ENCODE results near the gene ZNF668. TPM values are rescaled to one million over a fixed set of nuclear protein-coding genes. Genes with fewer than 3 reads are reported as not detected.

Gene ZNF668
- polyA plus RNA-seq, 1 of the 3 experiments (the other 2 are of a cell fraction): 13.6 TPM

GRCh38 chr16:31029272-31029671, 44.8 kb downstream of the ZNF668 start (continued):
- TF ChIP-seq FOXJ3 (CRISPR knock-in tag; IDR thresholded peaks at IDR 0.05) (no peak), JUND (IDR thresholded peaks at IDR 0.05) (no peak)

GRCh38 chr16:31025339-31025738, 48.7 kb downstream of the ZNF668 start:
- no peak overlapping the region for H3K9ac ChIP-seq
- H3K9me2 ChIP-seq: no peaks in the 10 kb centered on the region
- ChIA-PET POLR2A (no interaction called here), CTCF (no interaction called here)
- no peaks in the 10 kb centered on the region for H4K20me1 ChIP-seq (ENCODE audit: insufficient read depth)
- H3K27me3 ChIP-seq (ENCODE audit: insufficient read depth): no peaks in the 10 kb centered on the region
- no peaks in the 10 kb centered on the region for H3K4me1 ChIP-seq (ENCODE audit: control insufficient read depth in 1 of 2, insufficient read depth in 2 of 2, low read depth in 1 of 2, low read length in 1 of 2)
- no peak for TF ChIP-seq RCOR1 (IDR thresholded peaks at IDR 0.05; ENCODE audit: low read length)
- no peak for TF ChIP-seq FOXM1 (IDR thresholded peaks at IDR 0.05; ENCODE audit: low read depth)
- no peak for TF ChIP-seq FOXJ3 (CRISPR knock-in tag; IDR thresholded peaks at IDR 0.05)
- no peak for TF ChIP-seq USF1 (IDR thresholded peaks at IDR 0.05; ENCODE audit: borderline replicate concordance, low read depth)
- TF ChIP-seq GABPA (IDR thresholded peaks at IDR 0.05; ENCODE audit: low read depth): no peak
- TF ChIP-seq EZH2phosphoT487 (IDR thresholded peaks at IDR 0.05; ENCODE audit: borderline replicate concordance, low read depth): no peak
- no peak for TF ChIP-seq FOSL2 (IDR thresholded peaks at IDR 0.05; ENCODE audit: borderline replicate concordance, low read depth)
- no peak for TF ChIP-seq SMC3 (IDR thresholded peaks at IDR 0.05; ENCODE audit: low read depth, low read length)
- no peak for TF ChIP-seq PBX3 (IDR thresholded peaks at IDR 0.05)
- no peak for TF ChIP-seq USF2 (IDR thresholded peaks at IDR 0.05; ENCODE audit: borderline replicate concordance, low read depth, low read length)
- TF ChIP-seq REST (IDR thresholded peaks at IDR 0.05; ENCODE audit: low read depth, low read length): no peak
- no peak for TF ChIP-seq TAF1 (IDR thresholded peaks at IDR 0.05; ENCODE audit: borderline replicate concordance, low read depth, low read length)
- TF ChIP-seq MEF2A (IDR thresholded peaks at IDR 0.05; ENCODE audit: borderline replicate concordance, low read depth): no peak
- no peak for TF ChIP-seq NFIC (IDR thresholded peaks at IDR 0.05; ENCODE audit: borderline replicate concordance)
- TF ChIP-seq JUND (IDR thresholded peaks at IDR 0.05): no peak
- TF ChIP-seq CHD2 (IDR thresholded peaks at IDR 0.05; ENCODE audit: low read length, partially characterized antibody): no peak
- TF ChIP-seq ZBTB33 (IDR thresholded peaks at IDR 0.05; ENCODE audit: borderline replicate concordance, low read depth): no peak
- no peaks in the 10 kb centered on the region for H3F3A ChIP-seq (replicated peaks; ENCODE audit: insufficient read depth)
- no peaks in the 10 kb centered on the region for H3K79me2 ChIP-seq (ENCODE audit: insufficient read depth)
- H3K36me3 ChIP-seq (replicated peaks in 1 of 2; ENCODE audit: control insufficient read depth in 1 of 2, insufficient read depth in 2 of 2, low read length in 1 of 2): no peaks in the 10 kb centered on the region
- no peak for DNase-seq
- H3K9me3 ChIP-seq: no peaks in the 10 kb centered on the region
- H3K4me2 ChIP-seq: no peak overlapping the region
- no peak overlapping the region for H2AFZ ChIP-seq (ENCODE audit: low read depth)
- H3K27ac ChIP-seq (ENCODE audit: low read depth in 2 of 2, low read length in 1 of 2): no peak overlapping the region
- 93% methylated on average over 5 of the region's 5 CpGs for WGBS (ENCODE audit: low lambda C conversion rate)
- no peak overlapping the region for H3K4me3 ChIP-seq (ENCODE audit: low read depth in 2 of 2, low read length in 1 of 2)

Data from SK-N-SH (cell line).